Endothelial cell of umbilical vein (primary cell): ENCODE results near the gene MAGEB17.

ENCODE experiments used
- CTCF ChIP-seq, 2 donors: IDR thresholded peaks; 1 replicate in 1 of 2; 2 replicates in 1 of 2; pipeline ENCODE4 v1.5.1; 2011; ENCODE audit warnings: low read length in 2 of 2, mild to moderate bottlenecking in 2 of 2, moderate library complexity in 2 of 2, control low read depth in 1 of 2, inconsistent platforms in 1 of 2, low read depth in 1 of 2; ENCODE audit not compliant: insufficient read depth in 1 of 2; ENCODE audit errors: extremely low read depth in 1 of 2
- EZH2 ChIP-seq: IDR thresholded peaks from 2 replicates; pipeline ENCODE4 v1.6.1; 2012; ENCODE audit warnings: borderline replicate concordance, low read depth, mild to moderate bottlenecking, moderate library complexity, low read length, inconsistent platforms; ENCODE audit not compliant: severe bottlenecking
- GATA2 ChIP-seq: IDR thresholded peaks from 2 replicates; pipeline ENCODE4 v1.7.0; 2011; ENCODE audit warnings: low read depth, mild to moderate bottlenecking, moderate library complexity, mixed read lengths, low read length; ENCODE audit not compliant: insufficient read length, insufficient read depth
- JUN ChIP-seq: IDR thresholded peaks from 2 replicates; pipeline ENCODE4 v1.6.1; 2011; ENCODE audit warnings: borderline replicate concordance, low read depth; ENCODE audit not compliant: insufficient read length, insufficient read depth
- POLR2A ChIP-seq: IDR thresholded peaks from 2 replicates; pipeline ENCODE4 v1.6.1; 2012; ENCODE audit warnings: low read depth, mild to moderate bottlenecking, control low read depth, low read length
- POLR2AphosphoS5 ChIP-seq: IDR thresholded peaks from 2 replicates; pipeline ENCODE4 v1.6.1; 2012; ENCODE audit warnings: low read depth, mild to moderate bottlenecking, control low read depth, low read length, moderate library complexity; ENCODE audit not compliant: insufficient read depth

- TF ChIP-seq POLR2A (no peak), CTCF (IDR thresholded peaks at IDR 0.05; ENCODE audit: extremely low read depth in 1 of 2, insufficient read depth in 1 of 2, low read depth in 1 of 2, low read length in 2 of 2) (no peak), EZH2 (no peak), GATA2 (no peak), POLR2AphosphoS5 (no peak), JUN (no peak)
Observed at GRCh38 chrX:16204538-16204937, 37.3 kb downstream of the MAGEB17 start.
